HL-60 (cell line): Measurements from ENCODE around the gene CILP2.

ENCODE experiments used
- CTCF ChIP-seq: IDR thresholded peaks from one replicate; pipeline ENCODE4 v1.5.1; 2011; ENCODE audit warnings: low read length, control low read depth, inconsistent platforms; ENCODE audit not compliant: insufficient read depth
- POLR2AphosphoS5 ChIP-seq: IDR thresholded peaks from 2 replicates; pipeline ENCODE4 v1.6.1; 2012; ENCODE audit warnings: low read depth

- TF ChIP-seq CTCF: no peak
- no peak for TF ChIP-seq POLR2AphosphoS5
Observed at GRCh38 chr19:19581391-19581790, 43.3 kb downstream of the CILP2 start.
